NCI-H1694 (cell line): ENCODE measurements around the gene OR14A2.
"Not testable (repeated sequence)": the region's sequence is repeated elsewhere in the genome, so short reads cannot be mapped to it uniquely, and the experiment has no call there.

Source experiments
- DNase-seq: peaks from one replicate; lab custom pipeline; 2025; lab: John Stamatoyannopoulos, UW

Gene OR14A2

DNA sequence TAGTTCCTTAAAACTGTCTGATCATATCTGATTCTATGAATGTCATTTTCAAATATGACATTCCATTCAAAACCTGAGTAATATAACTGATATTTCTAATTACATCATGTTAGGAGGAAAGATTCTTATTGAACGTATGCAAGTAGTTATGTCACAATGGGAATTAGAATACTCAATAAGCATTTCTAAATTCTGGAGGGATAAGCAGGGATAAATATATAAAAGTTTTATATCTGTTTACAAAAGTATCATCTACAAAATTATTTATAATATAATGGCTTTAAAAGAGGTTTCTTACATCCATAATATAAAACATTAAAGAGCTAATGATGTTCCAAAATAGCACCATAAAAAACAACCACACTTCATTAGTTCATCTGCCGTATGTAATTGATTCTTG, at the start of gene OR14A2:
Gene OR14A2, minus strand, starts transcription at position 101 of the 400 bp plus-strand sequence.
- no peak for DNase-seq

- DNase-seq: no peak
Observed at GRCh38 chr1:247797518-247797917, 49.6 kb upstream of the OR14A2 start.

- no peak for DNase-seq
Observed at GRCh38 chr1:247769603-247770002, 21.7 kb upstream of the OR14A2 start.

GRCh38 chr1:247760456-247760855, 12.5 kb upstream of the OR14A2 start, which contains the start of gene OR1C1:
OR1C1 (minus strand) TSS chr1:247760556; CDS start chr1:247758406, 2,150 bp downstream.
- DNase-seq: no peak

DNA sequence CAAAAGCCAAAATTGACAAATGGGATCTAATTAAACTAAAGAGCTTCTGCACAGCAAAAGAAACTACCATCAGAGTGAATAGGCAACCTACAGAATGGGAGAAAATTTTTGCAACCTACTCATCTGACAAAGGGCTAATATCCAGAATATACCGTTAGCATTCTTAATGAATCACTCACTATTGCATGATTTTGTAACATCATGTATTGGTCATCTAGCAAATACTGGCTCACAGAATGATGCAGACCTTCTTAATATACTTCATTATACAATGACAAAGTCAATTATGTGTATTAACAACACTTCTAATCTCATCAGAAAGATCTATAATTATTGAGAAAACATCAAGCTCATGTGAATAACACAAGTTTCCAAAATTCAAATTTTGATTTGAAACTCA, 6.4 kb upstream of the OR14A2 start:
- DNase-seq: not testable (repeated sequence)

GRCh38 chr1:247749870-247750269, 1.9 kb upstream of the OR14A2 start:
- DNase-seq: no peak

GRCh38 chr1:247747616-247748015, 325 bp downstream of the OR14A2 start:
- DNase-seq: no peak

DNA sequence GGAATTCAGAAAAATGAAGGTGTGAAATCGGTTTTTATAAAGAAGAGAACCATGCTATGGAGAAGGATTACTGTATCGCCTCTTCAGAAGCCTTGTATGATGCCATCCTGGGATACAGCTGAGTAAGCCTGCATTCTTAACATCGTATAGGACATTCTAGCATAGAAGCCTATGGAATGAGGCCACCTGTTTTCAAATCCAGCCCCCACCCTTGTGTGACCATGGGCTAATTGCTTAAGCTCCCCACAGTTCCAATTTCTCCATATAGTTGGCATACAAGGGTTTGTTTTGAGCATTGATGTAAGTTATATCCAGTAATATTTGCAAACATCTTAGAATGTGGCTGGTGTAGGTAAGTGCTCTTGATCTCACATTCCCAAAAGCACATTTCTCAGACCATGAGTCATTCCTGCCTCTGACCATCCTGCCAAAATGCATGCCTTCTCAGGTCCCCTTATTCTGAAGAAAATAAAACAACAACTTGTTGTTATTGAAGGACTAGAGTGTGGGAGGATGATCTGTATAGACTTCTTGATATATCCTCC, 1.5 kb downstream of the OR14A2 start:
- DNase-seq: no peak

GRCh38 chr1:247742215-247742760, 5.7 kb downstream of the OR14A2 start:
- not testable (repeated sequence) for DNase-seq

GRCh38 chr1:247741756-247742155, 6.2 kb downstream of the OR14A2 start:
- no peak for DNase-seq

- DNase-seq: no peak
Observed at GRCh38 chr1:247740721-247741120, 7.2 kb downstream of the OR14A2 start.

DNA sequence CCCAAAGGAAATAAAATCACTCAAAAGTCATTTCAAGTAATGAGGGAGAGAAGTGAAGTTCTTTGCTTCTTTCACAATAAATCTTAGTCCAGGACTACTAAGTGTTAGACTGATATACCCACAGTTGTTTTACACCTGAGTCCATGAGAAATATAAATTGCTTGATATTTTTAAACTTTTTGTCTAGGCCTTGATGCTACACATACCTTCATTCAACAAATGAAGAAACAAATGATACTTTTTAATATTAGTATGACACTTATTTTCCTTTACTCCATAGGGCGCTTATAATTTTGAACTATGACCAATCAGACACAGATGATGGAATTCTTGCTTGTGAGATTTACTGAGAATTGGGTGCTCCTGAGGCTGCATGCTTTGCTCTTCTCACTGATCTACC, 9.6 kb downstream of the OR14A2 start, which contains the start of gene OR14K1:
Gene OR14K1, plus strand, starts transcription at position 301 of the 400 bp plus-strand sequence. Its CDS starts 0 bp downstream, at position 301.
- DNase-seq: no peak

- DNase-seq: no peak
Observed at GRCh38 chr1:247721222-247721621, 26.7 kb downstream of the OR14A2 start.

DNA sequence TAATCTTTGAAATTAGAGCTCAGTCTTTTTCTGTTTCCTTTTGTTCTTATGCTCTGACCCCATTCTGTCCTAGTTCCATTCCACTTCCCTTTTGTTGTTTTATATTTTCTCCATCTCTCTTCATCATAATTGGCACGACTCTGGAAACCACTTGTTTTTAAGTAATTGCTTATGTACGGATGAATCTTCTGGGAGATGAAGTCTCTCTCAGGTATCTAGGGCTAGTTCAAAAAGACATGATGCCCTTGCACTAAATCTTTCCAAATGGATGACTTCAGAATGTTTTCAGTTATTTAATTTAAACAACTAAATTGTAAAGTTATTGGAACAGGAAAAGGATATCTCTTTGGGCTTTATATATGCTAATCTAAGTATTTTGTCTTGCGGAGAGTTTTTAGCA, 31.4 kb downstream of the OR14A2 start, which contains the start of gene OR6F1:
Gene OR6F1, minus strand, starts transcription at position 101 of the 400 bp plus-strand sequence. CDS start 3,891 bp downstream, outside the sequence.
- DNase-seq: no peak

DNA sequence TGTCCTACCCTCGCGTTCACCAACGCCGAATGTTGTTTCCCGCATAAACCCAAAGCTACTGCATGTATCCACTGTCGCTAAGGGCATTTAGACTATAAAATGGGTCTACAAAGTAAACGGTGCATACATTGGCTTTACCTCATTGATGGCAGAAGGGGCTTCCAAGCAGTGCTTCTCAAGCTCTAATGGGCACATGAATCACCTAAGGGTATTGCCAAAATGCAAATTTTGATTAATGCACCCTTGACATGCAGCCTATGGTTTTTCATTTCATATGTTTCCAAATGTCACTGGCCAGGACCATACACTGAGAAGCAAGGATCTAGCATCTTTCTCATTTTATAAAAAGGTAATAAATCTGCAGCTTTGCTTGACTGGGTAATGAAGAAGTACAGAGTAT, 34.2 kb downstream of the OR14A2 start:
- no peak for DNase-seq

DNA sequence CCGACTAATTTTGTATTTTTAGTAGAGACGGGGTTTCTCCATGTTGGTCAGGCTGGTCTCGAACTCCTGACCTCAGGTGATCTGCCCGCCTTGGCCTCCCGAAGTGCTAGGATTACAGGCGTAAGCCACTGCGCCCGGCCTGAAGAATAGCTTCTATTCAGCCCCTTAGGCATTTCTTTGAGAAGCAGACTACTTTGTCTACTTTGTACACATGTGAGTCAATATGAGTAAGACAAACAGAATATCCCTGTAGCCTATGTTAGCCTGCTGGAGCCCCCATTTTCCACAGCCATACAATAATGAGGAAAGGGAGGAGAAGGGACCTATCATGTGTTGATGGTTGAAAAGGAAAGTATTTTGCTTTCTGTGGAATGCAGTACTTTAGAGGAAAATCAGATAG, 37.3 kb downstream of the OR14A2 start:
- DNase-seq: not testable (repeated sequence)

DNA sequence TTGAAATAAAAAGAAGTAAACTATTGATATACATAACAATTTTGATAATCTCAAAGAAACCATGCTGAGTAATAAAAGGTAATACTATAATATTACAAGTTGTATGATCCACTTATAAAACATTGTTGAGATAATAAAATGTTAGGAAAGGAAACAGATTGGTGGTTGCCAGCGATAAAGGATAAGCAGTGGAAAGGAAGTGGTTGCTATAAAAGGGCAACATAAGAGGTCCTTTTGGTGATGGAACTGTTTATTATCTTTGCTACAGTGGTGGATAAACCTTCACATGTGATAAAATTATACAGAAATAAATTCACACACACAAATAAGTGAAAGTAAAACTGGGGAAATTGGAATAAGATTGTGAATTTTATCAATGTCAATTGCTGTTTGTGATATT, 46.6 kb downstream of the OR14A2 start:
- DNase-seq: no peak

DNA sequence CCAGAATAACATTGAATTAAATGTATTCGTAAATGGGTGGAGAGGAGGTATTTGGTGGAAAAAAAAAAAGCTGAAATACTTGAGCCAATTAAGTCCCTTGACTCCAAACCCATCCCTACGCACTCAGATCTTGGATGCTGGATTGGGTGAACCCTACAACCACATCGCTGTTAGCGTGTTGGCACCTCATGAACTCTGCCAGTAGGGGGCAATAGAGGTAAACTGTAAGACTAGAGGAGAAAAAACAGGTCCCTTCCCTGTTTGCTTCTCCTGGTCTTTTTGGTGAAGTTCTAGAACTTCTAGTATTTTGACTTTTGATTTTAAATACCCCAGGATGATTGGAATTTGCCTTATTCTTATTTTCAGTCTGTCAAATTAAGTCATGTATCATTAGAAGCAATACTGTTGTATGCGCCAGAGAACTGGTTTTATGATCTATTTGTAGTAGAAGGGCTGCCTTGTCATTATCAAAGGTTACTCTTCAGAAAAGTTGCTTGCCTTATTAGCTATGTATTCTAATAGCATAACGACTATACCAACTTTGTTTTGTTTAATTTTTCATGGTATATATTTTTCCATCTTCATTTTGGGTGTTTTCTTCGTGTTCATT, 66.5 kb downstream of the OR14A2 start:
- peak; percentile 50 for DNase-seq

DNA sequence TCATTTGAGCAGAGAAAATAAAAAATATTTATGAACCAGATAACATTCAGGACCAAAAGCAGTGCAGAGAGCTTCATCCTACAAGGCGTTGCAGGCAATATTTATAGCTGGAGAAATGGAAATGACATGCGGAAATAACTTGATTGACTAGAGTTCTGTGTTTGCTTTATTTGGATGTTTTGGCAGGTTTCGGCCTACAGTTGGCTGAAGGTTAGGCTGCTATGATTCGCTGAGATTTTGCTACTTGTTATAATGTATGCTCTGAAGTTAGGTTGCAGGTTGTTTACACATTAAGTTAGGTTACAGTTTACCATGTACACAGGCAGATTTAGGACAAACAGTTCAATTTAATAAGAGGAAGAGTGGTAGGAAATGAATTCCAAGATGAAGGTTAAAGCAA, 67.8 kb downstream of the OR14A2 start:
- DNase-seq: no peak

GRCh38 chr1:247679639-247680038, 68.3 kb downstream of the OR14A2 start, which contains the start of gene OR13G1:
OR13G1 (minus strand) TSS chr1:247679739; CDS start chr1:247673041, 6,698 bp downstream.
- no peak for DNase-seq
